Endometrium (tissue), 2 donors: Measurements from ENCODE around the gene PPP1R13B.
"Not testable (repeated sequence)": the region's sequence is repeated elsewhere in the genome, so short reads cannot be mapped to it uniquely, and the experiment has no call there.

Experiments
- FAIRE-seq: peaks from 2 replicates; lab custom pipeline; 2012; peaks lifted over from hg19 to GRCh38; lab: Jason Lieb, UNC
- donor health status: control.
- donor health status: control.

Gene PPP1R13B

DNA sequence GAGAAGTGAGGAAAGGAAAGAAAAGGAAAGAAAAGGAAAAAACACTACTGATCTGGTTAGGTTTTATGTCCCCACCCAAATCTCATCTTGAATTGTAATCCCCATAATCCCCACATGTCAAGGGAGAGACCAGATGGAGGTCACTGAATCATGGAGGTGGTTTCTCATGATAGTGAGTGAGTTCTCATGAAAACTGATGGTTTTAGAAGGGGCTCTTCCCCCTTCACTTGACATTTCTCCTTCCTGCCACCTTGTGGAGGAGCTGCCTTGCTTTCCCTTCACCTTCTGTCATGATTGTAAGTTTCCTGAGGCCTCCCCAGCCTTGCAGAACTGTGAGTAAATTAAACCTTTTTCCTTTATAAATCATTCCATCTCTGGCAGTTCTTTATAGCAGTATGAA, 54.2 kb downstream of the PPP1R13B start:
- FAIRE-seq = not testable (repeated sequence)

DNA sequence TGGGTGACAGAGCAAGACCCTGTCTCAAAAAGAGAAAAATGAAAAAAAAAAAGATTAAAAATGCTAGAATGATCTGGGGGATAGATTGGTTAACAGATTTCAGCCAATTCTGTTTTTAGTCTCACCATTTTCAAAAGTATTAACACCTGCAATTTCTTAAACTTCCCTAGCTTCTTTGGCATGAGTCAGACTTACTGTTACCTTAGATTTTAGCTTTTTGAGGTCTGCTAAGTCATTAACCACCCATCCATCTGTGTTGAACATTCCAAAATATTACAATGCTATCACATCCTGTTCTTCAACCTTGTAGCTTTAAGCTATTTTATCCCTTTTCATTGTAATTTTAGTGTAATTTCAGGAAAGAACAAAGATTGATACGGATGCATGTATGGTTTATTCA, 59.3 kb downstream of the PPP1R13B start:
- no peak for FAIRE-seq

DNA sequence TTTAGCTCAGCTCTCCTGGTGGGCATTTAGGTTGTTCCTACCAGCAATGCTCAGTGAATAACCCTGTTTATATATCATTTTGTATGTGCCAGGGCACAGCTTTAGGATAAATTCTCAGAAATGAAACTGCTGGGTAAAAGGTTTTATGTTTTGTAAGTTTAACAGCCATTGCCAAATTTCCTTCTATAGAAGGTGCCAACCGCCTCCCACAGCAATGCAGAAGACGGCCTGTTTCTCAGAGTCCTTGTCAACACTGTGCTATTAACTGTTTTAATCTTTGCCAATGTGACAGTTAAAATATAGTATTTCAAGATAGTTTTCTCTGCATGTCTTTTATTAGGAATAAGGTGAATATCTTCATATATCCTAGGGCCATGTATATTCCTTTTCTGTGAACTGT, 65.0 kb downstream of the PPP1R13B start:
- FAIRE-seq = no peak

DNA sequence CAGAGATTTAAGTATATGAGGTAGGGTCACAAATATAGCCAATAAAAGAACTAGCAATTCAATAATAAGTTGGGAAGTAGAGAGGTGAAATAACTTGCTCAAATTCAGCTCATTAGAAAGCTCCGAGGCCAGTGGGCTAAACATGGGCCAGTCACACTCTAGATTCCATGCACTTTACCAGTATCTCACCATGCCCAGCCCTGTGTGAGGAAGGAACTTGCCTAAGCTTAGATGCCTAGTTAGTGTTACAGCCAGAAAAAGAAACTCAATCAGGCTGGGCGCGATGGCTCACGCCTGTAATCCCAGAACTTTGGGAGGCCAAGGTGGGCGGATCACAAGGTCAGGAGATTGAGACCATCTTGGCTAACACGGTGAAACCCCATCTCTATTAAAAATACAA, 71.1 kb downstream of the PPP1R13B start:
- FAIRE-seq = not testable (repeated sequence)

DNA sequence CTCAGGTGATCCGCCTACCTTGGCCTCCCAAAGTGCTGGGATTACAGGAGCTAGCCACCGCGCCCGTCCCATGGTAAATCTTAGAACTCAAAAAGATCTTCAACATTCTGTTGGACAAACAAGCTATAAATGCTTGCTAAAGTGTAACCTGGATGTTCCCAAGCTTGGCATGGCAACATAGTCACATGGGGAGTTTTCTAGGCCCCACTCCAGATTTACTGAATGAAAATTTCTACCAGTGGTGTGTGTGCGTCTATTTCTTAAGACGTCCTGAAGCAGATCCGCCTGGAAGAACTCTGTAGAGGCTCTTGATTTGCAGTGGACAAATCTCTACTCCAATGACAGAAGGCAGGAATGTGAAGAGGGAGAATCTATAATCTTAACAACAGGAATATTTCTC, 71.9 kb downstream of the PPP1R13B start:
- FAIRE-seq = no peak

DNA sequence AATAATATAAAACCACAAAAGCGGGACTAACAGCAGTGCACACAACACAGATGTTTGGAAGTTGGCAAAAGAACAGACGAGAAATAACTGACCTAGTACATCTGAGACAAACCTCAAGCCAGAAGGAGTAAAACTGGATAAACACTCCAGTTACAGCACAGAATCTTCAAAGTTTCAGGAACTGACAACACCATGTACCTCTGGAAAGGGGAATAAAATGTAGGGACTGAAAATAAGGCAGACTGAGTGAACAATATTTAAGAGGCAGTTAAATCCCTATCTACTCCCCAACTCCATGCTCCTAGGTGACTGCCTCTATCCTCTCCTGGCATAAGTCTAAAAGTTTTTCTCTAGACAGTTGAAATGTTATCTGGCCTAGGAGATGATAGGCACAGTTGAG, 73.9 kb downstream of the PPP1R13B start:
- FAIRE-seq = peak; percentile 75

DNA sequence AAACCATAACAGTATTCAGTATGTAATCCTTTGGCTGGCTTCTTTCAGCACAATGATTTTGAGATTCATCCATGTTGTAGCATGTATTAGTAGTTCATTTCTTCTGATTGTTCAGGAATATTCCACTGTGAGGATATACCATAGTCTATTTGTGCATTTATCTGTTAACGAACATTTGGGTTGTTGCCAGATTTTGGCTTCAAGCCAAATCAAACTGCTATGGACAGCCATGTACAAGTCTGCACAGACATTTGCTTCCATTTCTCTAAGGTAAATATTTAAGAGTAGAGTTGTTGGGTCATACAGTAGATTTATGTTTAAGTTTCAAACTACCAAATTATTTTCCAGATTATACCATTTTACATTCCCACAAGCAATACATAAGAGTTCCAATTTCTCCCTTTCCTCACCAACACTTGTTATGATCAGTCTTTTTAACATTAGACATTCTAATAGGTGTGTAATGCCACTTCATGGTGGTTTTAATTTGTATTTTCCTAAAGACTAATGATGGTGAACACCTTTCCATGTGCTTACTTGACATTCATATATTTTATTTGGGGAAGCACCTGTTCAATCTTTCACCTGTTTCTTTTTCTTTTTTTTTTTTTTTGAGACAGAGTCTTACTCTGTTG, 75.2 kb downstream of the PPP1R13B start:
- FAIRE-seq = no peak

DNA sequence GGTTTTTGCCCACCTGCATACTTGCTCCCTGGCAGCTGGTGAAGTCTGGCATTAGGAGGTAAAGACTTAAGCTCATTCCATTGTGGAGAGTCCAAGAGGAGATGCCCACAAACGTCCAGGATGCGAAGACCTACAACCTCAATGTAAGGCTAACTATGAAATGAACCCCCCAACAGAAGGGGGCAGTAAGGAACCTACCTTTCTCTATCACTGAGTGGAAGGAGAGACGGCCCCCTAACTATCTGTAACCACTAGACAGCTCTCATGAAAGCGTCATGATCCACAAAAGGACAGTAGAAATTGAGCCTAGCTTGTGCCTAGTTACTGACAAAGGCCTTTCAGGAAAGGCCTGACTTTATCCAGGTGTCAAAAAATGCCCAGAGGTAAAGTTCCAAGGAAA, 76.5 kb downstream of the PPP1R13B start:
- no peak for FAIRE-seq

DNA sequence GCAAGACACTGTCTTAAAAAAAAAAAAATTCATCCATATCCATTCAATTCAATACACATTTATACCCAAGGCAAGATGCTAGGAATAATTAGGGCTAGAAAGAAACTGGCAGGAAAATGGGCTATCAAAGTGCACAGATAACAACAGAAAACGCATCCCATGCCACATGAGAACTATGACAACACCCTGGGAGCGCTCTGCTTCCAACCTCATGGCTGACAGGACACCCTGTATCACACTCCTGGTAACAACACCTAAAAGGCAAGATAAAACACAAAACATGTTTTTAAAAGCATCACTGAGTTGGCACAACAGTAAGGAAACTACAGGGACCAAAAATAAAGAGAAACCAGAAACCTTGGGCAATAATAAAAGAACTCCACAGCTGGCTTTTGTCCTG, 76.9 kb downstream of the PPP1R13B start:
- FAIRE-seq = no peak

DNA sequence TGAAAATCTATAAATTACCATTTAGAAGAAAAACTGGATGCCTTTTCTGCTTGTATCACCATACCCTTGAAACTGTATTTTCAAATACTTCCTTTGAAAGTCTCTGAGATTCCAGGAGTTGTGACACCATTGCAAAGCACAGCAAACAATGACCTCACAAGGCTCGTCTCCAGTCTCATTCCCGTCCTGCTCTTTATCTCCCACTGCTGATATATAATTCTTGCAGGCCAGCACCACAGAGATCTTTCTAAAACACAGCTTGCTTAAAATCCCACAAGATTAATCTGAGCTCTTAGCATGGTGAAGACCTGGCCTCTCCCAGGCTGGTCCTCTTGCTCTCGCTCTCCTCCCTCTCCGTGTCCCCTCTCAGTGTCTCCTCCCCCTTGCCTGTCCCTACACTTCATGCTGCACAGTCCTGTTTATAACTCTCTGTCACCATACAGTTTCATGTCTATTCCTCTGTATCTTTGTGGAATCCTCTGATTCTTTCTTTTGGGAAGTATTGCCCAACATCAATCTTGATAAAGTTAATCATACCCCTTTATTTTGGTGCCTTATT, 80.0 kb downstream of the PPP1R13B start:
- no peak for FAIRE-seq

DNA sequence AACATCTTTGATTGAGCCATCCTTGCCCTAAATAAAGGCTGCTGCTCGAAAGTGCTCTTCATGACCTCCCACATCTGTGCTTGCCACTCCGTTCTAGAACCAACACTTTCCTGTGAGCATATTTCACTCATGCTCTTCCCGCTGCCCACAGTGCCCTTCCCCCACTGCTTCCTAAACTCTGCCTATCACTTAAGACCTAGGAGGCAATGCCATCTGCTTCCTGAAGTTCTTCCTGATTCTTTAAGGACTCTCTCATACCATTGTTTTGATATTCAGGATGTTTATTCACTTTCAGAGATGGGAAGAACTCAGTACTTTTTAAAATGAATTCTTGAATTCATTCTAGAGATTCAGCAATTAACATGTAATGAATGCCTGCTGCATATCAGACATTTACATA, 81.8 kb downstream of the PPP1R13B start:
- no peak for FAIRE-seq

DNA sequence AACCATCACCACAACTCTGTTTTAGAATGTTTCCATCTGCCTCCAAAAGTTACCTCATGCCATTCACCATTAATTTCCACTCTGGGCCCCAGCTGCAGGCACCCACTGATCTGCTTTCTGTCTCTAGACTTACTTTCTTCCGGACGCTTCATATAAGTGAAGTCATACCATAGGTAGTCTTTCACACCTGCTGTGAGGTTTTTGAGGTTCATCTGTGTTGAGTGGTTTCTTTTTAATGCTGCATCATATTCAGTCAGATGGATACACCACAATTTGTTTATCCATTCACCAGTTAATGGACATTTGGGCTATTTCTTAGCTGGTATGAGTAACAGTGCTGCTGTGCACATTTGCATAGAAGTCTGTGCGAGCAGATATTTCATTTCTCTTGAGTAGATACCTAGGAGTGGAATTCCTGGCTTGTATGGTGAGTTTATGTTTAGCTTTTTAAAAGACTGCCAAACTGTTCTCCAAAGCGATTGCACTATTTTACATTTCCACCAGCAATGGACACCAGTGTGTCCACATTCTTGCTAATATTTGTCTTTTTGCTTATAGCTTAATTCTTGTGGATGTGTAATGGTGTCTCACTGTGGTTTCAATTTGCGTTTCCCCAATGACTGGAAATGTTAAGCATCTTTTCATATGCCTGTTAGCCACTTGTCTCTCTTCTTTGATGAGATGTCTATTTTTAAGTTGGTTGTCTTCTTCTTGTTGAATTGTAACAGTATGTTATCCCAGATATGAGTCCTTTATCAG, 83.5 kb downstream of the PPP1R13B start:
- FAIRE-seq = no peak

DNA sequence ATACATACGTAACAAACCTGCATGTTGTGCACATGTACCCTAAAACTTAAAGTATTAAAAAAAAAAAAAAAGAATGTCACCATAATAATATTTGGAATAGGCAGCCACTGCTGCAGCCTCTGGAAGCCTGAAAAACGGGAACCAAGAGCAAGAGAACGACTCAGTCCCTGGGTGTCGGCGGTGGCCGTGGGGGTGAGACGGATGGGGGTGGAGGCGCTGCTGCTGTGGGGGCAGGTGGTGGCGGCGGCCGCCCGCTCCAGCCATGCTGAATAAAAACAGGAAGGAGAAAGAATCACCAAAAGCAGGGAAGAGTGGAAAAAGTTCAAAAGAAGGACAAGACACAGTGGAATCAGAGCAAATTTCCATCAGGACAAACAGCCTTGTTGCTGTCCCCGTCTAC, 84.8 kb downstream of the PPP1R13B start:
- FAIRE-seq = no peak

DNA sequence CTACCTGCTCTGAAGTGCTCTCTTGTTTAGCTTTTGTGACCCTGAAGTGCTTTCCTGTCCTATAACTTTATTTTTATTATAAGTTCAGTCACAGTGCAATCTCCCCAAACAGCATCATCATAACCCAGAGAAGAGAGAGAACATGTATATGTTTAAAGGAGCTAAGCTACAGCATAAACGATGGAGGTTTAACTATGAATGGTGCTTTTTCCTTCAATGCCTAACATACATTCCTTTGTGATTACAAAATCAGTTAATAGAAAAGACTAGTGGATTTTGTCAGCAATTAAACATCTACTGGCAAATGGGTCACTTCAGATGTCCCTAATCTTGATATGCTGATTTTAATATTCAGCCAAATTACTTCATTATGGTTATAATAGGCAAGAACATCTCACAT, 85.3 kb downstream of the PPP1R13B start:
- no peak for FAIRE-seq

DNA sequence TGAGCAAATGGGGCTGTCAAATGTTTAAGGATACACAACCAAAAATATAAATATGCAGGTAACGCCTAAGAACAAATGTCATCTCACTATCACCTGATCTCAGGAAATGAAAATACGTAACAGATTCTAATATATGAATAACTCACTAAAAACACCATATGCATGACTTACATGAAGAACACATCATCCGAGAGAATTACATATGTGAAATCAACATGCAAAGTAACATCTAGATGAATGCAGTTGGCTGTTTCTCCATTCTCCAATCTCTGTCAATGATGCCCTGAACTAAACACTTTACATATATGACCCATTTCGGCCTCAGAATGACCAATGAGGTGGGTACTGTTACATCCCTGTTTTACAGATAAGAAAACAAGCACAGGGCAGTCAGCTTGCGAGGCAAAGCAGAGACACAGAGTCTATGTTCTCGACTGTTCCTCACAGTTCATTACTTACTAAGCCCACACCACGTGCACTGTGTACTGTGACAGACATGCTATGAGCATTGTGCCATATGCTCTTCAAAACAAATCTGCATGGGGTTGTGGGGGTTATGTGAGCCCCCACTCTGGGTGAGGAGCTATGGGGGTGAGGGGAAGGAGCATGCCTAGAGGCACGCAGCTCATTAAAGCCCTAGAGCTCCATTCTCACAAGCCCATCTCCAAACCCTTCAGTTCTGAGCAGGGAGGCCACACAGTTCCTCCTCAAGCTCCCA, 89.2 kb downstream of the PPP1R13B start:
- FAIRE-seq = no peak

DNA sequence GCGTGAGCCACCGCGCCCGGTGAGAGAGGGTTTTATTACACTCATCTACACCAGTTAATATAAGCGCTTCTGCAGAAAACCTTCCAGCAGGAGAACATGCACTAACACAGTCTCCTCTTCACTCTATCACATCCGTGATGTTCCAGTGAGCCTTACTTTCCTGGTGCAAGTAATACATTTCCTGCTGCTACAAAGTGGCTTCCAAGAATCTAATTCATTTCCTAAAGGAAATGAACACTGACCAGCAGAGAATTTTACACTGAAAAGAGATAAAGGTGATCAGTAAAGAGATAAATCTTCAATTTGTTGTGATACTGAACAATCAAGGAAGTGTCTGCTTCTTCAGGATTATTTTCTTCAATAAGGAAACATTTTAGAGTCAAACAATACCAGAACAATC, 92.3 kb downstream of the PPP1R13B start:
- FAIRE-seq = no peak

DNA sequence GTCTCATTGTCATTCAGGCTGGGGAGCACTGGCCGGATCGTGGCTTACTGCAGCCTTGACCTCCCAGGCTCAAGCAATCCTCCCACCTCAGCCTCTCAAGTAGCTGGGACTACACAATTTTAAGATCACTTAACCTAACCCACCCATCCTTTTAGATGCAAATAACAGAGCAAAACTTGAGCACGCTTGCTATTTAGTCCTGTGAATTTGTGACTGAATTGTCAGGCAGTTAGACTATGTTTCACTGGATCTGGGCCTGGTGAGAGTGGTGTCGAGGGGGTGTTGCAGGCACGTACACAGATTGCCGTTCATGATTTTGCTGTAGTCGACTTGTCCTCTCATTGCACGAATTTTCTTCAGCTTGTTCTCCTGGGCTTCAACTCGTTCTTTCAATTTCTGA, 93.6 kb downstream of the PPP1R13B start:
- no peak for FAIRE-seq

DNA sequence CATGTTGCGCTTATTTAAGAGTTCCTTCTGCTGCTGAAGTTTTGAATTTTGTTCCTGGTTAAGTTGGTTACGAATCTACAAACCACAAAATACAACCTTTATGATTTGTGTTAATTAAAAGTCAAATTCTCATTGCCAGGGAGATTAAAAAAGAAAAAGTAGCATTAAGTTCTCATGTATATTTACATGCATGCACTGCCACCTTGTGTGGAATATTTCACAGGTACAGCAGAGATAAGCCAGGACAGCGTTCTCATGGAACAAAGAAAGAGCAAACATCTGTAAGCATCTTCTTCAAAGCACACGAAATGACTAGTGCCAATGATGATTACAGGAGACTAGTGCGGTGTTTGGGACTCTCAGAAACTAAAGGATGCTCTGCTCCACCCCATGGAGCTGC, 97.5 kb downstream of the PPP1R13B start:
- no peak for FAIRE-seq

DNA sequence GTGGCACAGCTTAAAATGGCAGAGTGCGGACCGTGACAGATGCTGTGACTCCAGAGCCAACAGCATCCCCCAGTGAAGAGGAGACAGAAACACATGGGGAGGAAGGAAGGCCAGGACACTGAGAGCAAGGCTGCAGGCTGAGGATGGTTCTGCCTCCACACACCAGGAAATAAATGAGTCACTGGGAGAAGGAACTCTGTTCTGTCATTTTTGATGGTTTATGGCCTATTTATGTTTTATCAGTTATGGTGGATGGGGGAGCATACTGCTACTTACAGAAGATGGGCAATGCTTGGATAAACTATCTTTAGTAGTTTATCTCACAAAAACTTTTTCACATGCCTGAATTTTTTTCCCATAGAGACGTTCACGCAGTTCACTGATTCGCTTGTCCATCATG, 97.9 kb downstream of the PPP1R13B start:
- FAIRE-seq = no peak

DNA sequence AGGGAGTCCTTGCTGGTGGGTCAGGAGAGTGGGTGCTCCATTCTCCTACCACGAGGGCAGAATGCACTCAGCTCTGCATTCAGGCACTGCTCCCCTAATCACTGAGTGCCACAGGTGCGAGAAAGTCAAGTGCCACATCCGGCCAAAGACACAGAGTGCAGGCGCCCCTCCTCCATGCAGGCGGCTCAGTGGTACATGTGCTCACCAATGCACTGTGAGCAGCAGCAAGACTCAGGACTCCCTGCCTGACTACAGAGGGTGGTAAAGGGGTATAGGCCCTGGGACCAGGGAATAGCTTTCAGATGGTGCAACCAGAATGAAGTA, 98.9 kb downstream of the PPP1R13B start:
- FAIRE-seq = no peak

DNA sequence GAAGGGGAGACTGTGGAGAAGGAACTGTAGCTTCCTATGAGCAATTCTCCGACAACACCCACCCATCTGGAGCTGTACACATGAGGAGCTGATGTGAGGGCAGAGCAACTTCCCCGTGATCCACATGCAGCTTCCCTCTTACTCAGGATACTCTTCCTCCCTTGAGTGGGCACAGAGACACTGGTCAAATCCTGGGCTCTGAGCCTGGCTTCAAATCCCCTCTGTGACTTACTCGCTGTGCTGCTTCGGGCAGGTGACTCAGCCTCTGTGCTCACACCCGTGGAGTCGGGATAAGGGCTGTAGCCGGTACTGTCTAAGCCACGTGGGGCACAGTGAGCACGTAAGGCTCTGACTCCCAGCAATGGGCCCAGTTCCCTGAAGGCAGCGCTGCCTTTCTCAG, 100.7 kb downstream of the PPP1R13B start:
- no peak for FAIRE-seq

DNA sequence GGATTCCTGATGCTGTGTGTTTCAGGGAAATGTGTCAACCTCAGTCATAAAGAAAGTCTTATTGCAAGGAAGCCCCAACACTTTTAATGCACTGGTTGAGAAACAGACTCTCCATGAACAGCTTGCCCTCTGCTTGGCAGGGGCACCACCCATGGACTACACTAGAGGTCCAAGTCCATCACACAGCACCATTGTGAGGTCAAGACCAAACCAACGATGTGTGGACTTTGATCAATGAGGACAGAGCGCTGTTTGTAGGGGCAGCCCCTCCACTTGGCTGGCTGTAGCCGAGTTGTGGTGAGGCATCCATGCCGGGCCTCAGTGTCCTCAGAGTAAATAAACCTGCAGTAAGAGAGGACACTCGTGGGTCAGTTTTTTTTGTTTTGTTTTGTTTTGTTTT, 102.0 kb downstream of the PPP1R13B start:
- no peak for FAIRE-seq
